ENCODE results near the gene GANAB. TPM values are rescaled to one million over a fixed set of nuclear protein-coding genes. Genes with fewer than 3 reads are reported as not detected.

Gene GANAB
- total RNA-seq, 1 donor from 2014 or later, result 96.8 TPM

Other genes with a start within 250 kb of the GANAB start
- gene SCGB1A1, start 227.6 kb downstream of the GANAB start, total RNA-seq (ENCODE audit: insufficient read depth, low replicate concordance), result not detected
- 550 TPM for gene AHNAK, start 99.8 kb downstream of the GANAB start, total RNA-seq (ENCODE audit: insufficient read depth, low replicate concordance)
- gene EEF1G, start 72.7 kb downstream of the GANAB start, total RNA-seq (ENCODE audit: insufficient read depth, low replicate concordance), result 944 TPM
- 2.4 TPM for gene TUT1, start 55.1 kb downstream of the GANAB start, total RNA-seq (ENCODE audit: insufficient read depth, low replicate concordance)
- gene MTA2, start 44.7 kb downstream of the GANAB start, total RNA-seq (ENCODE audit: insufficient read depth, low replicate concordance), result 58.3 TPM
- 41.7 TPM for gene EML3, start 33.8 kb downstream of the GANAB start, total RNA-seq (ENCODE audit: insufficient read depth, low replicate concordance)
- 8.7 TPM for gene ROM1, start 33.4 kb downstream of the GANAB start, total RNA-seq (ENCODE audit: insufficient read depth, low replicate concordance)
- 7.9 TPM for gene B3GAT3, start 24.6 kb downstream of the GANAB start, total RNA-seq (ENCODE audit: insufficient read depth, low replicate concordance)
- 11.3 TPM for gene INTS5, start 6.7 kb upstream of the GANAB start, total RNA-seq (ENCODE audit: insufficient read depth, low replicate concordance)
- gene C11orf98, start 18.6 kb upstream of the GANAB start, total RNA-seq (ENCODE audit: insufficient read depth, low replicate concordance), result 14.2 TPM
- 3.1 TPM for gene CSKMT, start 18.7 kb upstream of the GANAB start, total RNA-seq (ENCODE audit: insufficient read depth, low replicate concordance)
- 2.9 TPM for gene UQCC3, start 25.1 kb upstream of the GANAB start, total RNA-seq (ENCODE audit: insufficient read depth, low replicate concordance)
- 0.72 TPM for gene LBHD1, start 25.7 kb upstream of the GANAB start, total RNA-seq (ENCODE audit: insufficient read depth, low replicate concordance)
- 98.0 TPM for gene UBXN1, start 32.5 kb upstream of the GANAB start, total RNA-seq (ENCODE audit: insufficient read depth, low replicate concordance)
- gene LRRN4CL, start 42.9 kb upstream of the GANAB start, total RNA-seq (ENCODE audit: insufficient read depth, low replicate concordance), result 3.1 TPM
- 6.3 TPM for gene BSCL2, start 60.8 kb upstream of the GANAB start, total RNA-seq (ENCODE audit: insufficient read depth, low replicate concordance)
- gene GNG3, start 61.1 kb upstream of the GANAB start, total RNA-seq (ENCODE audit: insufficient read depth, low replicate concordance), result not detected
- gene HNRNPUL2, start 80.8 kb upstream of the GANAB start, total RNA-seq (ENCODE audit: insufficient read depth, low replicate concordance), result 13.5 TPM
- gene TTC9C, start 81.9 kb upstream of the GANAB start, total RNA-seq (ENCODE audit: insufficient read depth, low replicate concordance), result 27.0 TPM
- 6.5 TPM for gene ZBTB3, start 107.5 kb upstream of the GANAB start, total RNA-seq (ENCODE audit: insufficient read depth, low replicate concordance)
- gene POLR2G, start 115.0 kb upstream of the GANAB start, total RNA-seq (ENCODE audit: insufficient read depth, low replicate concordance), result 24.6 TPM
- gene TAF6L, start 124.8 kb upstream of the GANAB start, total RNA-seq (ENCODE audit: insufficient read depth, low replicate concordance), result 10.1 TPM
- gene TMEM179B, start 140.8 kb upstream of the GANAB start, total RNA-seq (ENCODE audit: insufficient read depth, low replicate concordance), result 11.1 TPM
- 33.5 TPM for gene TMEM223, start 145.4 kb upstream of the GANAB start, total RNA-seq (ENCODE audit: insufficient read depth, low replicate concordance)
- gene NXF1, start 158.8 kb upstream of the GANAB start, total RNA-seq (ENCODE audit: insufficient read depth, low replicate concordance), result 22.6 TPM
- 44.3 TPM for gene STX5, start 185.4 kb upstream of the GANAB start, total RNA-seq (ENCODE audit: insufficient read depth, low replicate concordance)
- not detected for gene TEX54, start 186.2 kb upstream of the GANAB start, total RNA-seq (ENCODE audit: insufficient read depth, low replicate concordance)
- 44.3 TPM for gene WDR74, start 193.0 kb upstream of the GANAB start, total RNA-seq (ENCODE audit: insufficient read depth, low replicate concordance)
- 77.0 TPM for gene SLC3A2, start 234.3 kb upstream of the GANAB start, total RNA-seq (ENCODE audit: insufficient read depth, low replicate concordance)